Skin of body (tissue), 2 donors: ENCODE data around the gene CTLA4. TPM values are rescaled to one million over a fixed set of nuclear protein-coding genes. Genes with fewer than 3 reads are reported as not detected.

Experiments used
- DNase-seq: peaks from one replicate; lab custom pipeline; 2025; lab: John Stamatoyannopoulos, UW
- total RNA-seq: library from RNA; depleted of rRNA; stranded (reverse); fragments of >200 nt; gene quantifications from one replicate; pipeline ENCODE4 v1.2.3, GENCODE V29; 2014

CTLA4 gene
- total RNA-seq, 1 donor from 2014 or later, result 0.20 TPM

DNA sequence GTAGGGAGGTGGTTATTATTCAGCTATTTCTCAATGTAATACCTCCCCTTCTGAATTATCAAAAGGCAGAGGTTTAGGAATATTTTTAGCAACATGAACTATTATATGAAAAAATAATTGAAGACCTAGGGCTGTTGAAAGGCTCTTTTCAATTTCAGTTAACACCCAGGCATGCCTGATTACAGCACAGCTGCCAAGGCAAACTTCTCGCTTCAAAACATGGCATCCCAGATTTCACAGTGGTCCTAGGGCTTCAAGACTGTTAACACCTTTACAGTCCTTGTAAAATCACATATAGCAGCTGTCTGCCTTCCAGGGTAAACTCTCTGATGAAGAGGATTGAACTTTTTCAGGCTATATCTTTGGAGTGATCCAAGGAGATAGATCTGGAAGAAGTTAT lies 23.2 kb downstream of the CTLA4 start:
- no peak for DNase-seq

DNA sequence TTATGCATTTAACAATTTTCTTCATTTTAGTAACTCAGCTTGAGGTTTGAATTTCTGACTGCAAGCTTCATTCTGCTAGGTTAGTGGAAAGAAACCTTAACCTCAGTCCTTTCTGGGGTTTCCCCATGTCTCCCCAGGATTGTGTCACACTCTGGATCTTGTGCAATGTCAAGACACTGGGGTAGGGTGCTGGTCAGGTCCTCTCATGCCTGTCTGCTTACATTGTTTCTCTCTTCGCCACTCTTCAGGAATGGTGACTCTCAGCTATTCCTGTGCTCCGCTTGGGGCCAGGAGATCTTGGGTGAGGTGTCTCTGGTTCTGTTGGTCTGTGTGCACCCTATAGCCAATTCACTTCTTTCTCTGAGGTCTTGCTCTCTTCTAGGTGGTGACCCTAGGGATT lies 23.9 kb downstream of the CTLA4 start:
- no peak for DNase-seq

DNA sequence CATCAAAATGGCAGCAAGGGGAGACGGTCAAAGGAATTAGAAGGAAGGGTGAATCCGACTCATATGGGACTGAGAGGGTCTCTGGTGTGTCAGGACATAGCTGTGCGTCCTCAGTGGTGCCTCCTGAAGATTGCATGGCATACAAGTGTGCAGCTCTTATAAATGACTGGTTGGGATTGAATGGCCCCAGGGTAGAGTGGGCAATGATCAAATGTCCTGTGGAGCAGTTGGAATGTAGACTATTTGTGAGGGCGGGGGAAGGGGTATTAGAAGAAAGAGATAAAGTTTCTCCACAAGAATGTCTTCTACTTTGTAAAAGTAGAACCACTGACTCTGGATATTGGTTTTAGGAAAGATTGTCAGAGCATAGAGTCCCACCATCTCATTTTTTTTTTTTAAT lies 24.6 kb downstream of the CTLA4 start:
- no peak for DNase-seq

DNA sequence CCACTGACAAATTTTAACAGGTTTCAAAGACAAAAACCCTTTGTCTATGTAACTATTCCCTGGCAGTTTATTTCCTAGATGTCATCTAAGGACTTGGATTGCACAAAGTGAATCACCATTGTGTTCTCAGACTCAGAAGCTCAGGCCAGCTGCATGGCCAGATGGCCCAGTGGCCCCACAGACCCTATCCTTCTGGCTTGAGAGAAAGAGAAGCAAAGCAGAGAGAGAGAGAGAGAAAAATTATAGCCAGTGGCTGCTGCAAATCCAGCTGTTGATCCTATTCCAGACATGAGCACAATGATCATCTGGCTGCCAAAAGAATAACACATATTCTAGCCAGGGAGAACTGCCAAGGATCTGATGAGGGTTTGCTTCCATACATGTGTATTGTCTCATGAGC lies 25.8 kb downstream of the CTLA4 start:
- peak; percentile 94 for DNase-seq

DNA sequence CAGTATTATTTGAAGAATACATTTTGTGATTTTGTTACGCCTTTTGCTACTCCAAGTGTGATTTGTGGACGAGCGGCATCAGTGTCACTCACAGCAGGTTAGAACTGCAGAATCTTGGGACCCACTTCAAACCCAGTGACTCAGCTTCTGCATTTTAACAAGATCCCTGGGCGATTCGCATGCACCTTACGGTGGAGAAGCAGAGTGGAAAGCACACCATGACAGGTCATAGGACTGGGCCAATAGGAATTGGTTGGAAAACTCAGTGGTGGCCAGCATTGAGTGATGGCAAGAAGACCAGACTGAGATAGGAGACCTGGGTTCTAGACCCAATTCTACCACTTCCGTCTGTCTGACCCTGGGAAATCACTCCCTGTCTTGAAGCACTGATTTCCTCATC lies 26.3 kb downstream of the CTLA4 start:
- no peak for DNase-seq

DNA sequence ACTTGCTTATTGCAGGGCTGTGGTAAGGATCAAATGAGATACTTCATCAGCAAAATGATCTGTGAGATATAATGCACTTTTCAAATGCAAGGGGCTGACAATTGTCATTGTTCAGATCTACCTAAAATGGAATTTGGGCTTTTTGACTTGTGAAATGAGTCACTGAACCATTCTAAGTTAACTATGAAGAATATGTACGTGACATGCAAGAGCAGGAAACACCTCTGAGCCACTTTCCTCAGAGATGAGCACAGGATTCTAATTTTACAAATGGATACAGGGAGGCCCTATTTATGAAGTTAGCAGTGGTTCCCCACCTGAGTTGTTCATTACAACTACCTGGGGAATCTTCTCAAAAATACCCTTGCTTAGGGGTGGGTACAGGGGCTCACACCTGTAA lies 26.7 kb downstream of the CTLA4 start:
- DNase-seq, result no peak

DNA sequence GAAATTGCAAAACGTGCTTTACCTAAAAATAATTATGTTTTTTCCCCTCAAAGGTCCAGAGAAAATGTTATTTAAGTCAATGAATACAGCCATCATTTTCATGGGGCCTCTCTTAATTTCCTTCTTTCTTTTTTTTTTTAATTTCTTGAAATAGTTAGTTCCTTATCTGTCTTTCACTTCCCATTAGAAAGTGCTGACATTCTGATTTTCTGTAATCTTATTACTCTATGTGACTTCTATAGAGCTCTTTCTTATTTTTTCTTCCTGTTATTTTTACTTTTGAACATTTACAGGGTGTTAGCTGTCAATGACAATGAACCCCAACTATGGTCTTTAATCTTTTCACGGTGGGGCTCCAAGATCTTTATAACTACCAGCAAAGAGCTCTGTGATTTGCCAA lies 30.0 kb downstream of the CTLA4 start:
- no peak for DNase-seq

DNA sequence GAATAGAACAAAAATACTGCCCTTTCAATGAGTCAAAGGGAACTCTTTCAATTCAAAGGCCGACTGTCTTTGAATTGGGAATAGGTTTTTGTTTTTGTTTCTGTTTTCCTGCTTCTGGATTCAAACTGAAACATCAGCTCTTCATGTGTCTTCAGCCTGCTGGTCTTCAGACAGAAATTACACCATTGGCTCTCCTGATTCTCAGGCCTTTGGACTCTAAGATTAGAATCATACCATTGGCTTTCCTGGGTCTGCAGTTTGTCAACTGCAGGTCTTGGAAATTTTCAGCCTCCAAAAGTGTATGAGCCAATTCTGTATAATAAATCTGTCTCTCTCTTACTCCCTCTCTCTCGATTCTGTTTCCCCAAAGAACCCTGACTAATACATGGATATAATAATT lies 31.1 kb downstream of the CTLA4 start:
- no peak for DNase-seq

DNA sequence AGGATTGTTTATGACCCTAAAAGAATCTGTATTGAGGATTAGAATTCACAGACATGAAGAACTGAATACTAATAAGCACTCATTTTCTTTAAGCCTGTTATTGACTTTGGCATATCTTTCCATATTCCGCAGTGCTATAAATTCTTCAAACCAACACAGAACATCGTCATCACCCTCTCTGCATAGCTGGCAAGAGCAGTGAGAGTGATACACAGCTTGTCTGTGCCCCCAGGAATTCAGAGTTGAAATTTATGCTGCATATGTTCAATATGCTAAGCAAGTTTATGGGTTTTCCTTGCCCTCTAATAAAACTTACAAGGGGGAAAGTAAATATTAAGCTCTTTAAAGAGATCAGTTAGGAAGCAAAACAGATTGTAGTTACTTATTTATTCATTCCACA lies 32.7 kb downstream of the CTLA4 start:
- DNase-seq, result peak; percentile 56

DNA sequence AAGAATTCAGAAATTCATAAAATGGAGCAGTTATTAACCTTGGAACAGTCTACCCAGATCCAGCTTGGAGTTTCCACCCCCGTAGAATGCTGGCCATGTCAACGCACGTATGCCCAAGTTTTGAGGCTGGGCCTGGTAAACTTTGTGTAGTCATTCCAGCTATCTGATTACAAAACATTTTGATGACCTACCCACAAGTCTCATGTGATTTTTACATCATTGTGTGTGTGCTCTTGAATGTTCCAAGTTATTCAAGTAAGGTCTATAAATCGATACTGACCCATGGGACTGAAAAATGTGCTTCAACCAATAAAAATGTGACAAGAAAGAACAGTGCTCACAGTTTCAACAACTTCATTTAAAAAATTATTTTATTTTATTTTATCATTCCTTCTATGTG lies 36.5 kb downstream of the CTLA4 start:
- DNase-seq, result no peak

DNA sequence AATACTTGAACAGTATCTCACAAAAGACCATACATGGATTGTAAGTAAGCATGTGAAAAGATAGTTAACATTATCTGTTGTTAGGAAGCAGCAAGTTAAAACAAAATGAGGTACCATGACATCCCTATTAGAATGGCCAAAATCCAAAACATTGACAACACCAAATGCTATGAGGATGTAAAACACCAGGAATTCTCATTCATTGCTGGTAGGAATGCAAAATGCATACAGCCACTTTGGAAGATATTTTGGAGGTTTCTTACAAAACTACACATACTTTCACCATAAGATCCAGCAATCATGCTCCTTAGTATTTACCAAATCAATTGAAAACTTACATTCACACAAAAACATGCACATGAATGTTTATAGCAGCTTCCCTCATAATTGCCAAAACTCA lies 38.1 kb downstream of the CTLA4 start:
- no peak for DNase-seq

DNA sequence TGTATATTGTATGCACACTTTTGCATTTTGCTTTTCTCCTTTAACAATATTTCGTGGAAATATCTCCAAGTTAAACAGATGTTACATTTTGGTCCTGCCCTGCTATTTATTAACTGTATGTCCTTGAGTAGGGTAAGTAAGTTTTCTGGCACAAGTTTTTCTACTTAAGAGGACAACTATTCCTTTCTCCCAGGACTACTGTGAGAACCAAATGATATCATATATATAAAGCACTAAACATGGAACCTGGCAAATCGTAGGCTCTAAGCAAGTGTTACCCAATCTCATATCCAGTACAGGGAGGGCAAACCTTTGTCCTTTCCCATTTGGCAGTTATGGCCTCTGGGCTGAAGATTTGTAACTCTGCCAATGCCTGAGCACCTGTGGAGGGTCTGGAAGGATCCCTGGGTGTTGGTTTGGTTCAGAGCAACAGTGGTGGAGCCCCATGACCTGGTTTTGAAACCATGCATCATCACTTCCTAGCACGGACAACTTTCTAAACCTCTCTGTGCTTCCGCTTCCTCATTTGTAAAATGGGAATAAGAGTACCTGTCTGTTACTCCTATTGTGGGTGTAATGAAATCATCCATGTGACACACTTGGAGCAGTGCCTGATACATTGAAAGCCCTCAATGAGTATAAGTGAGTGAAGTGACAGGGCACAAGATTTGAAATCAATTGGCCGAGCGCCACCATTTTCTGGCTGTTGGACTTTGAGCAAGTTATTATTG lies 40.7 kb downstream of the CTLA4 start:
- DNase-seq, result no peak

DNA sequence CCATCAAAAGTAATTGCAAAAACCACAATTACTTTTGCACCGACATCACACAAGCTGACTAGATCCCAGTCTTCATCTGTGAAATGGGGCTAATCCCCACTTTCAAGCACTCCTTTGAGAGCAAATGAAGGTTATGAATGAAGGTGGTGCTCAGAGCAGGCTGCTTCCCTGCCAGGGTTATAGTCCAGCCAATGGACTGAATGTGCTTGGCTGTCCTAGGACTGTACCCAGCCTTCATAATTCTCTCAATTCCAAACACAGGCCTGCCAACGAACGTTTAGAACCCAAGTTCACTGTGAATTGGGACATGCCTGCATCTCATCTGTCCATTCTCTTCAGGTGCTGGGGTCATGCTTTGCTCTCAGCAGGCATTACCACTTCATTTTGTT lies 41.2 kb downstream of the CTLA4 start:
- DNase-seq, result no peak

DNA sequence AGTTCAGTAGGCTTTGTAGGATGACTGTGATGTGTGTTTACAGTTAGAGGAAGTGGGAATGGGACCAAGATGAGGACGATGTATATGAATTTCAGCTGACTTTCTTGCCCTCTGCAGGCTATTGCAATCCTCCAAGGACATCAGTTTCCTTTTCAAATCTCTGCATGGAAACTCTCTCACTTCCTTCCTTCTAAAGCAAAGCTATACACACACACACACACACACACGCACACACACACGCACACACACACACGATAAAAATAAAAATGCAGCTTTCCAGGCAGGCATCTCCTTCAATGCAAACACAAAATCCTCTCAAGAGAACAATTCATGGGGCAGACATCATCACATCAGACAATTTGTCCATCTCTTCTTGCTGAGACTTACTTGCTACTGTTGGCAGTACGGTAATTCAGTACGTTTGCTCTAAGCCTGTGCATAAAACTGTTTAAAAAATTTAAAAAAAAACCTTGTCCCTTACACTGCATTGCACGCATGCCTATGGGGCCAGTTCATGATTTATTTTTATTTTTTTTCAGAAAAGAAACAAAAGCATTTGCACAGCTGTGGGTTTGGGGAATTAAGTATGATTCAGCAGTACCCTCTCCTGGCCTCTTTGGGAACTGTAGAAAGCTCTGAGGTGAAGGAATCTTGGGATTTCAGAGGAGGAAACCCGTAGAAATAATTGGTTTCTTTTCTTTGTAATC lies 41.8 kb downstream of the CTLA4 start:
- DNase-seq, result peak; percentile 90

DNA sequence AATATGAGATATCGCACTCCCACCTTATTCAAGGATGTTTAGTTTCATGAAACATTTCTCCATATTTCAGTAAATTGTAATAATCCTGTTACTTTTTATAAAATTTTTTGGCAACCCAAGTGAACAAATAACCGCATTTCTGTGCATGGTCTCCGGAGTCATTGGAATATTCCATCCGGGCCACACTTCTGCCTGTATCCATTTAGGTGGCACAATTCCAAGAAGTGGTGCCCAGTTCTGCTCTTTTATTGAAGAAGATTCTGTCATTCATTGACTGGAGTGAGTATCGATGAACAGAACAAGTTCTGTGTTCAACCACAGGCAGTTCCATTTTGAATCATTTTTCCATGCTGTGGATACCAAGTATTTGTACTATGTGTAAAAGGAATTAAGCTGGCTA lies 42.4 kb downstream of the CTLA4 start:
- peak; percentile 33 for DNase-seq

DNA sequence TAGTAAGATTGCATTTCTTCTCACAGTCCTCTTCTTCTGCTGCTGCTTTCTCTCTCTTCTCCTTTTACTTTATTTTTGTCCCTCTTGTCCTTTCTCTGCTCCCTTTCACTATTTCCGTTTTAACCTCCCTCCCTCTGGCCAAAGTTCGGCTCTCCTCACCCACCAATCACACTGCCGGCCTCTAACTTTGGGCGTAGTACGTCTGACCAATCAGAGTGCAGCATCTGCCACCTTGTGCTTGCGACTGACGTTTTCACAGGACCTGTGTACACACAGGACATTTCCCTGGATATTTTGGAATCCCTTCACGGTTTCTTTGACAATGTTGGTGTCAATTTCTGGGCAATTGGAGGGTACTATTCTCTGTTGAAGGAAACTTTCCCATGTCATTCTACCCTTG lies 46.4 kb downstream of the CTLA4 start:
- no peak for DNase-seq

DNA sequence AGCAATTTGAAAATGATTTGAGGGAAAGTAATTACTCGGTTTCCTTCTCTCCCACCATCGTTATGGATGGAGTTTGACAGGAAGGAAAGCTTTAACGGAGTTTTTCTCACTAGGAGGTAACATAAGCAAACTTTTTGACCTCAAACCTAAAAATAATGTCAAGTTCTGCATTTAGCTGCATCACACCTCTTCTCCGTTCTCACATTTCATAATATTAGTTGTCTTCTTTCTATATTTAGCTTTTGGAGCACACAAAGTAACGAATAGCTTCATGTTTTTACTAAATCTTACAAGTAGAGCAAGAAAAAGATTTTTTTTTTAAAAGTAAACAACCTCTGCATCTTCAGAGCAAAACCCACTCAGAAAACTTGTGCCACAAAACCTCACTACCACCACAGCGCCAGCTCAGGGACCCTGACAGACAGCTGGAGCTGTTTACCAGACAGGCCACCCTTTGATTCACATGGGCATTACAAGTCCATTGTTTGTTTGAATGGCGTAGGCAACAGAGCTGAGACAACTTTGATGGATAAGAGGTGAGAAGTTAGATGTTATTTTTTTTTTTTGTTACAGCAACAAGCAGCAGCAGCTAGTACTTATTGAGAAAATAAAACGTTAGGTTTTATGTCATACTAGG lies 47.1 kb downstream of the CTLA4 start:
- DNase-seq, result no peak

DNA sequence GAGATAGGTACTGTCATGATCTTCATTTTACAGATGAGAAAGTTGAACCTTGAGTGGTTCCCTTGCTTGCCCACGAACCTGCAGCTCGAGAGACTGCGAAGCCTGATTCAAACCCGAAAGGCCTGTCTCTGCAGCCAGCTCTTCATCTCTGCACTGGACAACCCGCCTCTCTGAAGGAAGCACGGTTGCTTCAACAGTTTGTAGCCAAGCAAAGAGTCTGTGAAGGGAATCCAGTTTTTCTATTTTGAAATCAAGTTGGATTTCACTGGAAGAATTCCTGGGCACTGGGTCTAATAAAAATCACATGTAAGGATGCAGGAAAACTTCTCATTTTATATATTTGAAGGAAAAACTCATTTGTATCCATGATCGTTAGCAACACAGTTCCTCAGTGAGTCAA lies 47.7 kb downstream of the CTLA4 start:
- DNase-seq, result peak; percentile 32

DNA sequence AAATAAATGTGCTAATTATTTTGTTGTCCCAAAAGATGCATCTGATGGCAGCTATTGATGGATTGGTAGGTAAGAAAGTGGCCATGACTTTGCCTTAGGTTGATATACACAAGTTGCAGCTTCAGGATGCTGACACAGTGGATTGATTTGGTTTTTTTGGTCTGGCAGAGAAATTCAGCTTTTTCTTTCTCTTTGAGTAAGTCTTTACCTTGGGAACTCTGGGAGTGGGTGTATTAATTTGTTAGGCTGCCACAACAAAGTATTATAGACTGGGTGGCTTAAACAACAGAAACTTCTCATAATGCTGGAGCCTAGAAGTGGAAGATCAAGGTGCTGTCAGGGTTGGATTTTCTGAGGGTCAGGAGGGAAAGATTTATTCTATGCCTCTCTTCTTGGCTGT lies 49.2 kb downstream of the CTLA4 start:
- no peak for DNase-seq

DNA sequence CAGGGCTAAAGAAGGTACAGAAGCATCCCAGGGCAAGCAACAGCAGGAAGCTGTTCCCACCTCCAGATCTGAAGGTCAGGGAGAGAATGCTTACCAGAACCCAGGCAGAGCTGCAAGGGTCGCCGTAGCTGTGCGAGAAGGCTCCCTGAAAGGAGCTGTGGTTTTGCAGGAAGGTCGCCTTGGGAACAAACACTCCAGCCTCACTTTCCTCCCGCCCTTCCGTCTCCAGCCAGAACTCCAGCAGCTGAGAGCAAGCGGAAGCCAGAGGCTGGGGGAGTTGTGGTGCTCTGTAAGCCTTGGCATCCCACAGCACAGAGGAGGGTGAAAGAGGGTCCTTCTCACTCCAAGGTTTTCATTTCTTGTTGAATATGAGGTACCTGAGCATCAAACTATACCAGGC lies 50.7 kb downstream of the CTLA4 start:
- no peak for DNase-seq

DNA sequence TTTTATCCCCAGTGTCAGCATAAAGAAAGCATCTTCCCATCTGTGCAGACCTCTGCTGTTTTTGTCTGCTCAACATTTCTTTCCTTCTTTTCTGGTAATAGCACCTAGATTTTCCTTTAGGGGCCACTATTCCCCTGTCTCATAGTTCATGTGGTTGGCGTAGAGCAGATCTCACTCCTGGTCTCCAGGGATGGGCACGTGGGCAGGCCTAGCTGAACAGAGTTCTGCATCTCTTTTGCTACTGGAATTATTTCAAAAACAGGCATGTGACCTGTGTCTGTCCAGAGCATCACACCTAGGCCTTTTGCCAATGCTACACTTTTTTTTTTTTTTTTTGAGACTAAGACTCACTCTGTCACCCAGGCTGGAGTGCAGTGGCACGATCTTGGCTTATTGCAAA lies 51.3 kb downstream of the CTLA4 start:
- DNase-seq, result no peak
